Upper lobe of left lung (tissue), 6 donors: ENCODE results near the gene PIGN. TPM values are rescaled to one million over a fixed set of nuclear protein-coding genes. Genes with fewer than 3 reads are reported as not detected.

Experiments
- ATAC-seq, 2 donors: fragments of 200-7000 bp; cut with Tn5 transposase; one replicate each; pipeline ENCODE4 v1.9.1; 2022; ENCODE audit warnings: mild to moderate bottlenecking in 2 of 2, moderate library complexity in 2 of 2; ENCODE audit not compliant: low FRiP score in 2 of 2
- DNase-seq, 2 donors: peaks; one replicate each; pipeline ENCODE4 v3.0.0-alpha.2; 2019 to 2020
- H3K27ac ChIP-seq, 4 donors: fragments of 200-600 bp; sonication (generic); one replicate each; pipeline ENCODE4 v1.5.1; 2016 to 2019
- H3K27me3 ChIP-seq, 4 donors: fragments of 200-600 bp; sonication (generic); one replicate each; pipeline ENCODE4 v1.5.1; 2017 to 2019
- H3K36me3 ChIP-seq, 4 donors: fragments of 200-600 bp; sonication (generic); one replicate each; pipeline ENCODE4 v1.5.1; 2016 to 2019
- H3K4me1 ChIP-seq, 4 donors: fragments of 200-600 bp; sonication (generic); one replicate each; pipeline ENCODE4 v1.5.1; 2018 to 2019
- H3K4me3 ChIP-seq, 4 donors: fragments of 200-600 bp; sonication (generic); one replicate each; pipeline ENCODE4 v1.5.1; 2017 to 2019; ENCODE audit warnings: mild to moderate bottlenecking in 2 of 4, moderate library complexity in 1 of 4
- H3K9me3 ChIP-seq, 4 donors: fragments of 200-600 bp; sonication (generic); one replicate each; pipeline ENCODE4 v1.5.1; 2018 to 2019
- CTCF ChIP-seq, 6 experiments: fragments of 450-650 bp in 4 of 6; fragments of 200-600 bp in 2 of 6; sonication (generic) in 2 of 6; IDR thresholded peaks; one replicate each; pipeline ENCODE4 v1.5.1; 2016 to 2019; ENCODE audit warnings: antibody characterized with exemption in 6 of 6
- EP300 ChIP-seq, 4 donors: sonication (generic); formaldehyde crosslinking; IDR thresholded peaks; one replicate each; pipeline ENCODE4 v1.5.1; 2017; ENCODE audit warnings: antibody characterized with exemption in 4 of 4, control low read depth in 2 of 4
- POLR2A ChIP-seq, 4 donors: fragments of 450-650 bp; IDR thresholded peaks; one replicate each; pipeline ENCODE4 v1.5.1; 2016 to 2017; ENCODE audit warnings: antibody characterized with exemption in 4 of 4, mild to moderate bottlenecking in 2 of 4
- POLR2AphosphoS5 ChIP-seq, 2 donors: sonication (generic); formaldehyde crosslinking; IDR thresholded peaks; one replicate each; pipeline ENCODE4 v1.5.1; 2017; ENCODE audit warnings: antibody characterized with exemption in 2 of 2
- WGBS, 2 donors: methylation state at CpG; one replicate each; pipeline ENCODE4 v1.1.5; 2017 to 2018; 5-methylcytosine and 5-hydroxymethylcytosine counted together
- total RNA-seq, 6 donors: library from RNA; depleted of rRNA in 4 of 6; stranded (reverse); fragments of >200 nt in 4 of 6; gene quantifications; one replicate each; pipeline versions ENCODE4 v1.1.0 to v1.2.1, GENCODE V29; 2016 to 2021
- donor health status: DM: no; HTN: no; CAD: no; lungs with moderate emphysema.
- donor health status: DM: no; HTN: yes; CAD: no; lungs with severe emphysema.

PIGN gene
- total RNA-seq, 6 donors from 2014 or later: 16.9 to 36.2 (median 21.7) TPM

GRCh38 chr18:62102221-62102620 is 84.6 kb downstream of the PIGN start:
- 83 to 94% methylated on average over 1 of the region's 1 CpG for WGBS, 2 donors
- peaks cover 0 to 34% (median 0%) of the 10 kb centered on the region in 4 donors for H3K36me3 ChIP-seq
- no peaks in the 10 kb centered on the region for H3K4me1 ChIP-seq
- H3K4me3 ChIP-seq: no peak overlapping the region
- H3K27ac ChIP-seq: no peak overlapping the region
- H3K27me3 ChIP-seq: no peaks in the 10 kb centered on the region
- peaks cover 0 to 4% (median 0%) of the 10 kb centered on the region in 4 donors for H3K9me3 ChIP-seq
- TF ChIP-seq CTCF (IDR thresholded peaks at IDR 0.05) (no peak), EP300 (IDR thresholded peaks at IDR 0.05) (no peak), POLR2A (IDR thresholded peaks at IDR 0.05) (no peak), POLR2AphosphoS5 (IDR thresholded peaks at IDR 0.05) (no peak)
- ATAC-seq (no peak), DNase-seq (no peak)

GRCh38 chr18:62101321-62101721 is 85.5 kb downstream of the PIGN start:
- H3K27me3 ChIP-seq: no peaks in the 10 kb centered on the region
- TF ChIP-seq POLR2AphosphoS5 (IDR thresholded peaks at IDR 0.05): no peak
- TF ChIP-seq EP300 (IDR thresholded peaks at IDR 0.05): no peak
- no peak for TF ChIP-seq CTCF (IDR thresholded peaks at IDR 0.05)
- no peak for TF ChIP-seq POLR2A (IDR thresholded peaks at IDR 0.05)
- WGBS, 2 donors: 77 to 81% methylated on average over 1 of the region's 1 CpG
- no peaks in the 10 kb centered on the region for H3K4me1 ChIP-seq
- H3K9me3 ChIP-seq: peaks cover 0 to 4% (median 0%) of the 10 kb centered on the region in 4 donors
- peaks cover 0 to 29% (median 0%) of the 10 kb centered on the region in 4 donors for H3K36me3 ChIP-seq
- no peak overlapping the region for H3K4me3 ChIP-seq
- no peak overlapping the region for H3K27ac ChIP-seq
- ATAC-seq: peak in 1 of 2 donors; percentile 51
- no peak for DNase-seq

- Histone ChIP-seq H3K27ac (no peak overlapping the region), H3K4me1 (no peaks in the 10 kb centered on the region), H3K9me3 (peaks cover 0 to 4% (median 0%) of the 10 kb centered on the region in 4 donors), H3K27me3 (no peaks in the 10 kb centered on the region), H3K36me3 (peaks cover 0 to 27% (median 0%) of the 10 kb centered on the region in 4 donors), H3K4me3 (no peak overlapping the region)
- 83 to 96% methylated on average over 4 of the region's 4 CpGs for WGBS, 2 donors
- TF ChIP-seq POLR2AphosphoS5 (IDR thresholded peaks at IDR 0.05) (no peak), EP300 (IDR thresholded peaks at IDR 0.05) (no peak), POLR2A (IDR thresholded peaks at IDR 0.05) (no peak), CTCF (IDR thresholded peaks at IDR 0.05) (no peak)
- ATAC-seq (no peak), DNase-seq (no peak)
Observed at GRCh38 chr18:62098960-62099359, 87.9 kb downstream of the PIGN start.

GRCh38 chr18:62097698-62098097 is 89.2 kb downstream of the PIGN start:
- peaks cover 0 to 27% (median 0%) of the 10 kb centered on the region in 4 donors for H3K36me3 ChIP-seq
- TF ChIP-seq EP300 (IDR thresholded peaks at IDR 0.05) (no peak), CTCF (IDR thresholded peaks at IDR 0.05) (no peak), POLR2A (IDR thresholded peaks at IDR 0.05) (no peak), POLR2AphosphoS5 (IDR thresholded peaks at IDR 0.05) (no peak)
- H3K27me3 ChIP-seq: no peaks in the 10 kb centered on the region
- ATAC-seq (no peak), DNase-seq (no peak)
- no peaks in the 10 kb centered on the region for H3K4me1 ChIP-seq
- peaks cover 0 to 4% (median 0%) of the 10 kb centered on the region in 4 donors for H3K9me3 ChIP-seq
- 93 to 94% methylated on average over 4 of the region's 4 CpGs for WGBS, 2 donors
- H3K4me3 ChIP-seq: no peak overlapping the region
- no peak overlapping the region for H3K27ac ChIP-seq

- H3K4me1 ChIP-seq: no peaks in the 10 kb centered on the region
- DNase-seq (no peak), ATAC-seq (no peak)
- H3K9me3 ChIP-seq: no peaks in the 10 kb centered on the region
- 63 to 66% methylated on average over 5 of the region's 5 CpGs for WGBS, 2 donors
- H3K36me3 ChIP-seq: peaks cover 0 to 12% (median 0%) of the 10 kb centered on the region in 4 donors
- H3K27me3 ChIP-seq: no peaks in the 10 kb centered on the region
- no peak overlapping the region for H3K4me3 ChIP-seq
- TF ChIP-seq EP300 (IDR thresholded peaks at IDR 0.05): no peak
- TF ChIP-seq POLR2A (IDR thresholded peaks at IDR 0.05): no peak
- TF ChIP-seq POLR2AphosphoS5 (IDR thresholded peaks at IDR 0.05): no peak
- TF ChIP-seq CTCF (IDR thresholded peaks at IDR 0.05): no peak
- H3K27ac ChIP-seq: no peak overlapping the region
Observed at GRCh38 chr18:62091487-62092120, 95.3 kb downstream of the PIGN start.
